HG02884 (cell line): ENCODE measurements around the gene TPCN2.

ENCODE experiments used
- ATAC-seq: cut with Tn5 transposase; IDR thresholded peaks from one replicate; pipeline ENCODE4 v1.9.1; 2021; ENCODE audit warnings: mild to moderate bottlenecking, moderate library complexity; ENCODE audit not compliant: unreplicated experiment

Gene TPCN2

GRCh38 chr11:69108030-69108429 is 59.3 kb downstream of the TPCN2 start:
- no peak for ATAC-seq

GRCh38 chr11:69108559-69108958 is 59.8 kb downstream of the TPCN2 start:
- ATAC-seq, result no peak

GRCh38 chr11:69109101-69109500 is 60.4 kb downstream of the TPCN2 start:
- no peak for ATAC-seq

GRCh38 chr11:69110451-69110850 is 61.7 kb downstream of the TPCN2 start:
- ATAC-seq, result no peak

GRCh38 chr11:69111624-69112542 is 63.2 kb downstream of the TPCN2 start:
- no peak for ATAC-seq

GRCh38 chr11:69113226-69113625 is 64.5 kb downstream of the TPCN2 start:
- no peak for ATAC-seq

GRCh38 chr11:69113646-69114340 is 65.1 kb downstream of the TPCN2 start:
- no peak for ATAC-seq

- ATAC-seq, result no peak
Observed at GRCh38 chr11:69114362-69114761, 65.6 kb downstream of the TPCN2 start.

- ATAC-seq, result no peak
Observed at GRCh38 chr11:69114811-69115523, 66.2 kb downstream of the TPCN2 start.

GRCh38 chr11:69115586-69116560 is 67.1 kb downstream of the TPCN2 start:
- ATAC-seq, result no peak

- ATAC-seq, result no peak
Observed at GRCh38 chr11:69116671-69117070, 67.9 kb downstream of the TPCN2 start.

GRCh38 chr11:69119190-69119589 is 70.5 kb downstream of the TPCN2 start:
- no peak for ATAC-seq

- ATAC-seq, result no peak
Observed at GRCh38 chr11:69120096-69120875, 71.6 kb downstream of the TPCN2 start.

GRCh38 chr11:69121021-69121420 is 72.3 kb downstream of the TPCN2 start:
- no peak for ATAC-seq

- no peak for ATAC-seq
Observed at GRCh38 chr11:69121621-69122325, 73.0 kb downstream of the TPCN2 start.

GRCh38 chr11:69122326-69122629 is 73.5 kb downstream of the TPCN2 start:
- no peak for ATAC-seq

- ATAC-seq, result no peak
Observed at GRCh38 chr11:69122630-69123431, 74.1 kb downstream of the TPCN2 start.
